Osteoblast (primary cell): ENCODE data around the gene SLC15A1. TPM values are rescaled to one million over a fixed set of nuclear protein-coding genes. Genes with fewer than 3 reads are reported as not detected.

Experiments
- DNase-seq: peaks from one replicate; pipeline ENCODE4 v3.0.0; 2011; ENCODE audit warnings: low spot score, mixed read lengths; ENCODE audit not compliant: insufficient read length; ENCODE audit errors: missing footprints
- H2AFZ ChIP-seq: 2 replicates; pipeline ENCODE4 v1.6.0; 2011; ENCODE audit warnings: mild to moderate bottlenecking, low read length
- H3K27ac ChIP-seq: 2 replicates; pipeline ENCODE4 v1.5.1; 2011; ENCODE audit warnings: mild to moderate bottlenecking, low read depth, low read length, moderate library complexity
- H3K27me3 ChIP-seq: 2 replicates; pipeline ENCODE4 v1.6.0; 2012; ENCODE audit warnings: mild to moderate bottlenecking, control low read depth, inconsistent platforms, low read length, moderate library complexity; ENCODE audit not compliant: insufficient read depth
- H3K36me3 ChIP-seq: 2 replicates; pipeline ENCODE4 v1.5.1; 2011; ENCODE audit warnings: mild to moderate bottlenecking, low read length, control low read depth, moderate library complexity; ENCODE audit not compliant: insufficient read depth
- H3K4me1 ChIP-seq: 2 replicates; pipeline ENCODE4 v1.5.1; 2011; ENCODE audit warnings: mild to moderate bottlenecking, low read length, control low read depth, moderate library complexity; ENCODE audit not compliant: insufficient read depth
- H3K4me2 ChIP-seq: 2 replicates; pipeline ENCODE4 v1.6.0; 2011; ENCODE audit warnings: mild to moderate bottlenecking, low read length; ENCODE audit not compliant: insufficient read depth
- H3K4me3 ChIP-seq: fragments of 200-600 bp; sonication (generic); 3 replicates; pipeline ENCODE4 v1.5.1; 2012; ENCODE audit warnings: mild to moderate bottlenecking, low read length, inconsistent platforms; ENCODE audit not compliant: insufficient read depth
- H3K79me2 ChIP-seq: 2 replicates; pipeline ENCODE4 v1.6.0; 2012; ENCODE audit warnings: mild to moderate bottlenecking, low read length, control low read depth, inconsistent platforms; ENCODE audit not compliant: insufficient read depth
- H3K9me3 ChIP-seq: 2 replicates; pipeline ENCODE4 v1.5.1; 2011; ENCODE audit warnings: low read depth, low read length, control low read depth
- H4K20me1 ChIP-seq: 2 replicates; pipeline ENCODE4 v1.6.0; 2012; ENCODE audit warnings: mild to moderate bottlenecking, low read length, control low read depth; ENCODE audit not compliant: insufficient read depth
- CTCF ChIP-seq: IDR thresholded peaks from 2 replicates; pipeline ENCODE4 v1.5.1; 2011; ENCODE audit warnings: mild to moderate bottlenecking, low read depth, low read length, moderate library complexity; ENCODE audit errors: extremely low read depth
- total RNA-seq: library from RNA; depleted of rRNA; stranded (reverse); fragments of >200 nt; gene quantifications from 2 replicates; pipeline ENCODE4 v1.2.3, GENCODE V29; 2012

SLC15A1 gene
- total RNA-seq, 1 donor: not detected

DNA sequence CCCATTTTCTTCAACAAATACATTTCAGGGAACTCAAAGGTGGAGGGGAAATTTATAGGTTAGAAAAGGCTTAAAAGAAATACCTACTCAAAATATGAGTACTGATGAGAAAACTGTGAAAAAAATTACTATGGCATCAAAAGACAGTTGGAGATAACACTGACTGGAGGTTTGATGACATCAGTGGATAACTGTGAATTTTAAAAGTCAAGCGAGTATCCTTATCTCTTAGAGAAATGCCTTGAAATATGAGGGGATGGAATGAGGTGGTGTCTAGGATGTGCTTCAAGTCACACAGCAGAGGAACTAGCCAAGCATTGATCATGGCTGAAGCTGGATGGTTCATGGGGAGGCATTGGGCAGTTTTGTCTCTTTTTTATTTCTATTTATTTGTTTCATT is 27.2 kb upstream of the SLC15A1 start:
- no peaks in the 10 kb centered on the region for H3K4me1 ChIP-seq
- no peak overlapping the region for H3K4me2 ChIP-seq
- TF ChIP-seq CTCF: no peak
- H3K36me3 ChIP-seq: no peaks in the 10 kb centered on the region
- no peaks in the 10 kb centered on the region for H3K79me2 ChIP-seq
- H2AFZ ChIP-seq: no peak overlapping the region
- no peak for DNase-seq
- H3K27ac ChIP-seq: no peak overlapping the region
- no peaks in the 10 kb centered on the region for H4K20me1 ChIP-seq
- peaks cover 3% of the 10 kb centered on the region for H3K27me3 ChIP-seq
- H3K4me3 ChIP-seq: no peak overlapping the region
- no peaks in the 10 kb centered on the region for H3K9me3 ChIP-seq

DNA sequence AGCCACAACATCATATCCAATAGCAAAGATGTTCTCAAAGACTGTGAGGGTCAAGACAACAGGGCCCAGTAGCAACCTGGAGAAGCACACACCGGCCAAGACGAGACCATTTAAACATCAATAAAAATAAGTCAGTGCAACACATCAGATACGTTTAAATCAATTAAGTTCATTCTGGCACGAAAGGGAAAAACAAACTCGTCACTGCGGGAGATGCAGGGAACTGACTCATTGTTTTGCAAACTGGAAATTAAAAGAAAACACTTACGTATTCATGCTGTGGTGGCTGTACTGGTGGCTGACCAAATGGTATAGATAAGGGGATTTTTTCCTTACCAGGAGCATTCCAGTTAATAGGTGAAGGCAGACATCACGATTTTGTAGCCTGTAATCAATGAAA is 26.3 kb upstream of the SLC15A1 start:
- Histone ChIP-seq H3K4me3 (no peak overlapping the region), H3K4me2 (no peak overlapping the region), H3K79me2 (no peaks in the 10 kb centered on the region), H3K9me3 (no peaks in the 10 kb centered on the region), H3K27me3 (no peaks in the 10 kb centered on the region), H2AFZ (no peak overlapping the region), H4K20me1 (no peaks in the 10 kb centered on the region), H3K4me1 (no peaks in the 10 kb centered on the region), H3K27ac (no peak overlapping the region), H3K36me3 (no peaks in the 10 kb centered on the region)
- no peak for DNase-seq
- TF ChIP-seq CTCF: no peak

GRCh38 chr13:98776644-98777043 is 24.2 kb upstream of the SLC15A1 start:
- no peaks in the 10 kb centered on the region for H3K4me1 ChIP-seq
- H2AFZ ChIP-seq: no peak overlapping the region
- H3K9me3 ChIP-seq: no peaks in the 10 kb centered on the region
- H3K27ac ChIP-seq: no peak overlapping the region
- no peak overlapping the region for H3K4me3 ChIP-seq
- H4K20me1 ChIP-seq: no peaks in the 10 kb centered on the region
- no peak for TF ChIP-seq CTCF
- peak; percentile 37 for DNase-seq
- no peak overlapping the region for H3K4me2 ChIP-seq
- no peaks in the 10 kb centered on the region for H3K36me3 ChIP-seq
- no peaks in the 10 kb centered on the region for H3K27me3 ChIP-seq
- no peaks in the 10 kb centered on the region for H3K79me2 ChIP-seq

GRCh38 chr13:98775844-98776598 is 23.5 kb upstream of the SLC15A1 start:
- H2AFZ ChIP-seq: no peak overlapping the region
- H3K36me3 ChIP-seq: no peaks in the 10 kb centered on the region
- peak; percentile 97 for DNase-seq
- H3K27me3 ChIP-seq: peaks cover 6% of the 10 kb centered on the region
- no peak overlapping the region for H3K4me3 ChIP-seq
- no peaks in the 10 kb centered on the region for H3K9me3 ChIP-seq
- H3K27ac ChIP-seq: no peak overlapping the region
- peak overlapping the region; percentile 43 for H3K4me2 ChIP-seq
- no peaks in the 10 kb centered on the region for H4K20me1 ChIP-seq
- H3K4me1 ChIP-seq: no peaks in the 10 kb centered on the region
- H3K79me2 ChIP-seq: no peaks in the 10 kb centered on the region
- no peak for TF ChIP-seq CTCF
